Bronchial epithelial cell (primary cell): ENCODE data around the gene ZBTB8A. TPM values are rescaled to one million over a fixed set of nuclear protein-coding genes. Genes with fewer than 3 reads are reported as not detected.

Source experiments
- DNase-seq: peaks from one replicate; pipeline ENCODE4 v3.0.0-alpha.2; 2010; ENCODE audit warnings: low read depth
- FAIRE-seq: peaks from 2 replicates; lab custom pipeline; 2011; peaks lifted over from hg19 to GRCh38; lab: Jason Lieb, UNC
- H3K27me3 ChIP-seq: 2 replicates; pipeline ENCODE4 v1.5.1; 2011; ENCODE audit warnings: low read length; ENCODE audit not compliant: control insufficient read depth, insufficient read depth
- H3K36me3 ChIP-seq: 2 replicates; pipeline ENCODE4 v1.5.1; 2011; ENCODE audit warnings: low read length; ENCODE audit not compliant: control insufficient read depth, insufficient read depth
- H3K4me3 ChIP-seq: 2 replicates; pipeline ENCODE4 v1.5.1; 2011; ENCODE audit warnings: mild to moderate bottlenecking, low read depth, low read length, control low read depth
- CTCF ChIP-seq: IDR thresholded peaks from 2 replicates; pipeline ENCODE4 v1.5.1; 2011; ENCODE audit warnings: mild to moderate bottlenecking, moderate library complexity, low read length, control low read depth, inconsistent platforms; ENCODE audit not compliant: insufficient read depth, severe bottlenecking
- total RNA-seq: library from RNA; depleted of rRNA; stranded (reverse); fragments of >200 nt; gene quantifications from 2 replicates; pipeline ENCODE4 v1.2.1, GENCODE V29; 2014

Gene ZBTB8A
- total RNA-seq, 1 donor from 2014 or later: 9.5 TPM

GRCh38 chr1:32647308-32648134, 108.3 kb downstream of the ZBTB8A start:
- no peaks in the 10 kb centered on the region for H3K27me3 ChIP-seq
- H3K36me3 ChIP-seq: no peaks in the 10 kb centered on the region
- DNase-seq (no peak), FAIRE-seq (no peak)
- TF ChIP-seq CTCF: no peak
- no peak overlapping the region for H3K4me3 ChIP-seq

GRCh38 chr1:32650248-32650751, 111.1 kb downstream of the ZBTB8A start, which contains the start of gene ZBTB8OS:
Gene ZBTB8OS (minus strand): TSS chr1:32650550. CDS start chr1:32650529, 21 bp downstream.
- Histone ChIP-seq H3K4me3 (peak within 1 kb of the TSS; percentile 62), H3K27me3 (no peaks in the 10 kb centered on the region), H3K36me3 (peaks cover 5% of the 10 kb centered on the region)
- TF ChIP-seq CTCF: no peak
- FAIRE-seq (no peak), DNase-seq (peak; percentile 90)

- DNase-seq: peak; percentile 87
- Histone ChIP-seq H3K36me3 (peaks cover 5% of the 10 kb centered on the region), H3K4me3 (peak within 1 kb of the TSS; percentile 62), H3K27me3 (no peaks in the 10 kb centered on the region)
- TF ChIP-seq CTCF: no peak
- no peak for FAIRE-seq
Measured at GRCh38 chr1:32650752-32651460, 111.7 kb downstream of the ZBTB8A start, which contains the start of gene RBBP4. Gene RBBP4 (plus strand): TSS chr1:32651208. CDS start chr1:32651307, 99 bp downstream.

- peaks cover 5% of the 10 kb centered on the region for H3K36me3 ChIP-seq
- DNase-seq (no peak), FAIRE-seq (no peak)
- TF ChIP-seq CTCF: no peak
- peak overlapping the region; percentile 62 for H3K4me3 ChIP-seq
- no peaks in the 10 kb centered on the region for H3K27me3 ChIP-seq
Measured at GRCh38 chr1:32651461-32652073, 112.3 kb downstream of the ZBTB8A start.

- FAIRE-seq (no peak), DNase-seq (no peak)
- Histone ChIP-seq H3K36me3 (peaks cover 10% of the 10 kb centered on the region), H3K4me3 (no peak overlapping the region), H3K27me3 (no peaks in the 10 kb centered on the region)
- TF ChIP-seq CTCF: no peak
Measured at GRCh38 chr1:32652244-32652962, 113.2 kb downstream of the ZBTB8A start.
